Esophagus squamous epithelium (tissue), 5 donors: ENCODE measurements around the gene NRG3. TPM values are rescaled to one million over a fixed set of nuclear protein-coding genes. Genes with fewer than 3 reads are reported as not detected.

ENCODE experiments used
- DNase-seq: peaks from one replicate; lab custom pipeline; 2025; lab: John Stamatoyannopoulos, UW
- H3K27ac ChIP-seq, 4 donors: fragments of 200-600 bp; sonication (generic); one replicate each; pipeline ENCODE4 v1.5.1; 2016 to 2019; ENCODE audit warnings: mild to moderate bottlenecking in 1 of 4
- H3K27me3 ChIP-seq, 4 donors: fragments of 200-600 bp; sonication (generic); 1 replicate in 3 of 4; 2 replicates in 1 of 4; pipeline versions ENCODE4 v1.5.1 to v1.6.0; 2017 to 2021; ENCODE audit warnings: antibody characterized with exemption in 1 of 4
- H3K36me3 ChIP-seq, 3 donors: fragments of 200-600 bp; sonication (generic); one replicate each; pipeline ENCODE4 v1.5.1; 2016 to 2019
- H3K4me1 ChIP-seq, 3 donors: fragments of 200-600 bp; sonication (generic); one replicate each; pipeline ENCODE4 v1.5.1; 2017 to 2019
- H3K4me3 ChIP-seq, 4 donors: fragments of 200-600 bp; sonication (generic); 1 replicate in 3 of 4; 2 replicates in 1 of 4; pipeline ENCODE4 v1.5.1; 2016 to 2019; ENCODE audit warnings: mild to moderate bottlenecking in 2 of 4, moderate library complexity in 1 of 4
- H3K9me3 ChIP-seq, 3 donors: fragments of 200-600 bp; sonication (generic); one replicate each; pipeline ENCODE4 v1.5.1; 2016 to 2019
- POLR2A ChIP-seq, 4 donors: fragments of 450-650 bp; IDR thresholded peaks; one replicate each; pipeline ENCODE4 v1.6.1; 2017; ENCODE audit warnings: antibody characterized with exemption in 4 of 4, mild to moderate bottlenecking in 4 of 4, moderate library complexity in 3 of 4
- WGBS, 2 donors: methylation state at CpG; one replicate each; pipeline ENCODE4 v1.1.5; 2018; 5-methylcytosine and 5-hydroxymethylcytosine counted together
- intact Hi-C: fragments of 100-400 bp; cut with DNase I; formaldehyde crosslinking; loops from one replicate; pipeline ENCODE4 v1.15.0; 2022
- total RNA-seq, 4 donors: library from RNA; depleted of rRNA; stranded (reverse); fragments of >200 nt; gene quantifications; one replicate each; pipeline ENCODE4 v1.1.0, GENCODE V29; 2016
- TF ChIP-seq, protein P1 (sequence below), 6 experiments: fragments of 450-650 bp in 4 of 6; fragments of 200-600 bp in 2 of 6; sonication (generic) in 2 of 6; IDR thresholded peaks; one replicate each; pipeline ENCODE4 v1.5.1; 2016 to 2019; ENCODE audit warnings: antibody characterized with exemption in 6 of 6, mild to moderate bottlenecking in 4 of 6, moderate library complexity in 4 of 6
- donor health status: DM: yes; HTN: yes; CAD: no.

Gene NRG3
- total RNA-seq, 4 donors from 2014 or later: 0.19 TPM; not detected in 3

GRCh38 chr10:82358486-82359099, 483.6 kb downstream of the NRG3 start:
- intact Hi-C loops: no loop called here
- 59 to 62% methylated on average over 9 to 15 of the region's 16 CpGs for WGBS, 2 donors
- DNase-seq: no peak

DNA sequence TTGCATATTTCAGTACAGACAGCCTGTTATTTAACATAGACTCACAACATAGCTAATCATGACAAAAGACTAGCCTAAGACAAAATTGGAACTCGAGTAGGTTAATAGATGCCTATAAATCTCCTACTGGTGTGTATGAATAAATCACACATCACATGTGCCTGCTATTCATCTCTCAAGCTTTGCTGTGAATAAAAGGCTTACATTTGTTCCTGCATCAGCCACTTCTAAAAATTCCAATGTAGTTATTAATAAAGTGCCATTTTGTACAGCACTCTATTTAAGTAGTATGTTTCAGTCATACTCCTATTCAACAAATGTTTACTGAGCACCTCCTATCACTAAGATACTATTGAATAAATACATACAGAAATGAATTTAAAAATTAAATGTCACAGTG, 486.3 kb downstream of the NRG3 start:
- TF ChIP-seq, protein P1, sequence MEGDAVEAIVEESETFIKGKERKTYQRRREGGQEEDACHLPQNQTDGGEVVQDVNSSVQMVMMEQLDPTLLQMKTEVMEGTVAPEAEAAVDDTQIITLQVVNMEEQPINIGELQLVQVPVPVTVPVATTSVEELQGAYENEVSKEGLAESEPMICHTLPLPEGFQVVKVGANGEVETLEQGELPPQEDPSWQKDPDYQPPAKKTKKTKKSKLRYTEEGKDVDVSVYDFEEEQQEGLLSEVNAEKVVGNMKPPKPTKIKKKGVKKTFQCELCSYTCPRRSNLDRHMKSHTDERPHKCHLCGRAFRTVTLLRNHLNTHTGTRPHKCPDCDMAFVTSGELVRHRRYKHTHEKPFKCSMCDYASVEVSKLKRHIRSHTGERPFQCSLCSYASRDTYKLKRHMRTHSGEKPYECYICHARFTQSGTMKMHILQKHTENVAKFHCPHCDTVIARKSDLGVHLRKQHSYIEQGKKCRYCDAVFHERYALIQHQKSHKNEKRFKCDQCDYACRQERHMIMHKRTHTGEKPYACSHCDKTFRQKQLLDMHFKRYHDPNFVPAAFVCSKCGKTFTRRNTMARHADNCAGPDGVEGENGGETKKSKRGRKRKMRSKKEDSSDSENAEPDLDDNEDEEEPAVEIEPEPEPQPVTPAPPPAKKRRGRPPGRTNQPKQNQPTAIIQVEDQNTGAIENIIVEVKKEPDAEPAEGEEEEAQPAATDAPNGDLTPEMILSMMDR (IDR thresholded peaks at IDR 0.05): no peak
- 12 to 42% methylated on average over 1 of the region's 1 CpG for WGBS, 2 donors
- H3K4me3 ChIP-seq: no peak overlapping the region
- no peak overlapping the region for H3K27ac ChIP-seq
- H3K4me1 ChIP-seq: no peaks in the 10 kb centered on the region
- no peaks in the 10 kb centered on the region for H3K36me3 ChIP-seq
- no peak for DNase-seq
- H3K9me3 ChIP-seq: no peaks in the 10 kb centered on the region
- intact Hi-C loops: no loop called here
- H3K27me3 ChIP-seq: no peaks in the 10 kb centered on the region

More at GRCh38 chr10:82358486-82359099, 483.6 kb downstream of the NRG3 start:
- peak overlapping the region in 1 of 4 donors; percentile 30 for H3K4me3 ChIP-seq
- H3K4me1 ChIP-seq: no peaks in the 10 kb centered on the region
- no peaks in the 10 kb centered on the region for H3K9me3 ChIP-seq
- no peaks in the 10 kb centered on the region for H3K27me3 ChIP-seq
- TF ChIP-seq, protein P1 (IDR thresholded peaks at IDR 0.05): no peak
- no peak for TF ChIP-seq POLR2A (IDR thresholded peaks at IDR 0.05)
- peak overlapping the region in 1 of 4 donors; percentile 55 for H3K27ac ChIP-seq
- no peaks in the 10 kb centered on the region for H3K36me3 ChIP-seq

GRCh38 chr10:82377608-82378007, 502.6 kb downstream of the NRG3 start:
- H3K4me3 ChIP-seq: no peak overlapping the region
- WGBS, 2 donors: 47 to 52% methylated on average over 4 of the region's 4 CpGs
- TF ChIP-seq, protein P1 (IDR thresholded peaks at IDR 0.05): peak in 1 of 6 experiments; percentile 13
- no peak for TF ChIP-seq POLR2A (IDR thresholded peaks at IDR 0.05)
- no peaks in the 10 kb centered on the region for H3K27me3 ChIP-seq
- DNase-seq: no peak
- no peaks in the 10 kb centered on the region for H3K36me3 ChIP-seq
- no peaks in the 10 kb centered on the region for H3K4me1 ChIP-seq
- H3K9me3 ChIP-seq: no peaks in the 10 kb centered on the region
- no peak overlapping the region for H3K27ac ChIP-seq
- intact Hi-C loops: no loop called here

GRCh38 chr10:82378146-82378545, 503.2 kb downstream of the NRG3 start:
- DNase-seq: no peak
- no peaks in the 10 kb centered on the region for H3K36me3 ChIP-seq
- no peaks in the 10 kb centered on the region for H3K27me3 ChIP-seq
- no peaks in the 10 kb centered on the region for H3K9me3 ChIP-seq
- intact Hi-C loops: no loop called here
- TF ChIP-seq, protein P1 (IDR thresholded peaks at IDR 0.05): no peak
- no peak for TF ChIP-seq POLR2A (IDR thresholded peaks at IDR 0.05)
- no peak overlapping the region for H3K27ac ChIP-seq
- H3K4me1 ChIP-seq: no peaks in the 10 kb centered on the region
- WGBS, 2 donors: 9 to 16% methylated on average over 2 of the region's 2 CpGs
- no peak overlapping the region for H3K4me3 ChIP-seq

GRCh38 chr10:82383350-82383749, 508.4 kb downstream of the NRG3 start:
- Histone ChIP-seq H3K4me1 (no peaks in the 10 kb centered on the region), H3K36me3 (no peaks in the 10 kb centered on the region), H3K9me3 (no peaks in the 10 kb centered on the region), H3K27me3 (no peaks in the 10 kb centered on the region), H3K27ac (no peak overlapping the region), H3K4me3 (no peak overlapping the region)
- intact Hi-C loops: loop anchor here (10.0 kb wide), 1 partner anchor 991 kb away; no protein-coding TSS in a partner anchor
- TF ChIP-seq, protein P1 (IDR thresholded peaks at IDR 0.05): no peak
- TF ChIP-seq POLR2A (IDR thresholded peaks at IDR 0.05): no peak
- DNase-seq: no peak
